CD4-positive, alpha-beta T cell treated with Interferon alpha-2 for 1 hour (primary cell): ENCODE data around the gene SMU1.
"Not testable (repeated sequence)": the region's sequence is repeated elsewhere in the genome, so short reads cannot be mapped to it uniquely, and the experiment has no call there.

Experiments used
- DNase-seq, 2 donors: peaks; one replicate each; pipeline ENCODE4 v3.0.0-alpha.2; 2020 to 2022

SMU1 gene

GRCh38 chr9:33104401-33104800 lies 27.9 kb upstream of the SMU1 start:
- no peak for DNase-seq

GRCh38 chr9:33103501-33104281 lies 27.2 kb upstream of the SMU1 start:
- DNase-seq = no peak

GRCh38 chr9:33102551-33103210 lies 26.2 kb upstream of the SMU1 start:
- no peak for DNase-seq

DNA sequence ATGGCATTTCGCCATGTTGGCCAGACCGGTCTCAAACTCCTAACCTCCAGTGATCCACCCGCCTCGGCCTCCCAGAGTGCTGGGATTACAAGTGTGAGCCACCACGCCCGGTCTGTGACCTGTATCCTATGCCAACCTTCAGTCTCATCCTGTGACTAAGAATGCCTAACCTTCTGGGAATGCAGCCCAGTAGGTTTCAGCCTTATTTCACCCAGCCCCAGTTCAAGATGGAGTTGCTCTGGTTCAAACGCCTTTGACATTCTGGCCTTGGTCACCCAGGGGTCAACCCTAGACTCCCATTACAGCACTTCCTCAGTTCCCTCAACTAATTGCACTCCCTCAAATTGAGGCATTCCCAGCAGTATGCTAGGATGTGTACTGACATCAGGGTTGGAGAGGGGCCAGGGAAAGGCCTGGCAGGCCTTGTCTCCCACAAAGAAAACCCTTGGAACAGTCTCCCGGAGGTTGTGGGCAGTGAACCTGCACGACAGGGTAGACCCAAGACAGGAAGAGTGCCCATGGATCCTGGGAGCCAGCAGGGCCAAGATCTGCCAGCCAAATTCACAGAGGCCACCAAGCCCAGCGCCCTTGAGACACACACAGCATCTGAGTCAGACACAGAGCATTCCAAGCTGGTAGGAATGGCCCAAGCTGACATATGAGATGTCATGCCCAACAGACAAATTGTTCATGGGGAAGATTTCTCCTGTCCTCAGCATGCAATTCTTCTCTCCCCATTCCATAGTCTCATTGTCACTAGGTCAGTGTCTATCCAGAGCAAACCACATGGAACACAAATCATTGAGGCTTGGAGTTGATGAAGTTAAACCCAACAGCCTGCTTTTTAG lies 24.9 kb upstream of the SMU1 start:
- DNase-seq = no peak

DNA sequence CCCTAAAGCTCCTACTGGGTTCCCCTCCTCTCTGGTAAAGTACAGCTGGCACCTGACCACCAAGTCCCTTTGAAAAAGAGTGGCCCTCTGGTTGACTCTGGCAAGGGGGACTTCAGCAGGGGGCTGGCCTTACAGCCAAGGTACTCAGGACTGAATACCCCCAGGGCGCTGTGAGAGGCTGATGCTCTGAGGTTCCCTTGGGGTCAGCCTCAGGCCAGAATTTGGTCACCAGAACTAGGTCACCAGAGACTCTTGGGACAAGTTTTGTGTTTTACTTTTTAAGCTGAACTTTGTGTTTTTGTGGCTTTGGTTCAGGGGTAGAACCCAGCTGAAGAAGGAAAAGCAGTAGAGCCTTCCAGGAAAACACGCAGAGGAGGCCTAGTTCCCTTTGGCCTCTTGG lies 23.3 kb upstream of the SMU1 start:
- DNase-seq = no peak

DNA sequence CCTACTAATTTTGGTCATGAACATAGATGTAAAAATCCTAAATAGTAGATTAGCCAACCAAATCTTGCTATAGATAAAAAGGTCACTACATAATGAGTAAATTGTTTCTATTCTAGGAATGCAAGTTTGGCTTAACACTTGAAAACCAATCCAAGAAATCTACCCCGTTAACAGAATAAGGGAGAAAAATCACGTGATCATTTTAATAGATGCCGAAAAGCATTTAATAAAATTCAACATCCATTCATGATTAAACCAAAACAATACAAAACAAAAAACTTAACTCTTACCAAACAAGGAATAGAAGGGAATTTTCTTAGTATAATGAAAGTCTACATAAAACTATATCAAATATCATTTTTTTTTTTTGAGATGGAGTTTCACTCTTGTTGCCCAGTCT lies 20.7 kb upstream of the SMU1 start:
- DNase-seq = no peak

DNA sequence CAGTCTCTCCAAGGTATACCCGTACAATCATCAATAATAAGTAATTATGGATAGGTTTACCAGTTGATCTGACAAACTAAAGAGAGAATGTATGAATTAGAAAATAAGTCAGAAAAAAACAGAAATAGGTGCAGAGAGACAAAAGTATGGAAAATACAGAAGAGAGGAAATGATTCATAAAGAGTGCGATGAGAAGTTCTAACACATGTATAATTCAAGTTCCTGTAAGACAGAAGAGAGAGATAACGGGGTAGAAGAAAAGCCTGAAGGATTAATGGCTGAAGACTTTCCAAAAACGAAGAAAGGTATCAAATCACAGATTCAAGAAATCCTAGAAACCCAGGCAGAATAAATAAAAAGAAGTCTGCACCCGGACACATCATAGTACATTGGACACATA lies 16.2 kb upstream of the SMU1 start:
- DNase-seq = no peak

DNA sequence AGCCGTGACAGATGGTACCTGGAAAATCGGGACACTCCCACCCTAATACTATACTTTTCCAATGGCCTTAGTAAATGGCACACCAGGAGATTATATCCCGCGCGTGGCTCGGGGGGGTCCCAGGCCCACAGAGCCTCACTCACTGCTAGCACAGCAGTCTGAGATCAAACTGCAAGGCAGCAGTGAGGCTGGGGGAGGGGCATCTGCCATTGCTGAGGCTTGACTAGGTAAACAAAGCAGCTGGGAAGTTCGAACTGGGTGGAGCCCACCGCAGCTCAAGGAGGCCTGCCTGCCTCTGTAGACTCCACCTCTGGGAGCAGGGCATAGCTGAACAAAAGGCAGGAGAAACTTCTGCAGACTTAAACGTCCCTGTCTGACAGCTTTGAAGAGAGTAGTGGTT lies 9.2 kb upstream of the SMU1 start:
- not testable (repeated sequence) for DNase-seq

DNA sequence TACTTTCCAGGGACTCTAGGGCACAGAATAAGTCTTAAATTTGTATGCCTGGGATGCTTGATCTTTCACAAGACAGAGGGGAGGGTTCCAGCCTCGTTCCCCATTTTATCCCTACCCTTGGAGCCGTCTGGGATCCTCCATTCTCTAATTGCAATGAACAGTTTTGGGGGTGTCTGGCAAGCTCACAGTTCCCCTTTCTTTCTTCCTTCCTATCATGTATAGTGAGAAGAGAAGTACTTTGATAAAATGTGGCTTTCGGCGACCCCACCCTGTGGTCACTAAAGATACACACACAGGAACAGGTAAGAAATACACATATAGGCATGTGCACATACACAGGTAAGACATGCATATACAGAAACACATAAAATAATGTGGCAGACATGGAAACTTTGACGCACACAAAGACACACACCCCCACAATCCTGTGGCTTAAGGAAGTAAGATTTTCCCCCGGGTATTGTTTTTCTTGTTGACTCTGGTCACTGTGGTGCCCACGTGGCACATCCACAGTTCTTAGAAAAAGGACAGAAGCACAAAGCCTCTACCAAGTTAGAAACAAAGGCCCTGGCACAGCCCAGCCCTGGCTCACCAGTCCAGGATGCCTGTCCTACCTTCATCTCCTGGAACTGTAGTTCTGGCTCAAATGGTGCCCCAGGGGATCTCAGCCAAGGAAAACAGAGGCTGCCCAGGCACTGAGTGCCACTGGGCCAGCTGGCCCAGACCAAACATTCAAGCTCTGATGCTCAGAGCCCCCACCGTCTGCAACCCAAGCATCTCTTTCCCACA lies 6.3 kb upstream of the SMU1 start:
- no peak for DNase-seq

DNA sequence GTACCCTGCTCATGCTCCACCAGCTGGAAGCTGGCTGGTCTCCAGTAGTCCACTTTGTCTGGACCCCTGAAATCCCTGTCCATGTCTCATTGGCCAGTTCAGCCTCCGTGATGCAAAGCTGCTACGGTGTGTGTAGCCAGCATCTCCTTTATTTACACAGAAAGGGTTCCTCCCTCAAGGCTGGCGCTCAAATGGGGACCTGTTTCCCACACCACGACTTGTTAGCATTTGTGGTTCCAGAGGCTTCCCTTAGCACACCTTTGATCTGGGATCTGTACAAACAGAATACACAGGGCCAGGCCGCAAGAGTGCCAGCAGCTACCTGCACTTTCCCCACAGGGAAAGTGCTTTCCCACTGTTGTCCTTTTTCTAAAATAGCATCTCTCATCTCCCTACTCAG lies 5.7 kb upstream of the SMU1 start:
- peak in 1 of 2 donors; percentile 33 for DNase-seq

DNA sequence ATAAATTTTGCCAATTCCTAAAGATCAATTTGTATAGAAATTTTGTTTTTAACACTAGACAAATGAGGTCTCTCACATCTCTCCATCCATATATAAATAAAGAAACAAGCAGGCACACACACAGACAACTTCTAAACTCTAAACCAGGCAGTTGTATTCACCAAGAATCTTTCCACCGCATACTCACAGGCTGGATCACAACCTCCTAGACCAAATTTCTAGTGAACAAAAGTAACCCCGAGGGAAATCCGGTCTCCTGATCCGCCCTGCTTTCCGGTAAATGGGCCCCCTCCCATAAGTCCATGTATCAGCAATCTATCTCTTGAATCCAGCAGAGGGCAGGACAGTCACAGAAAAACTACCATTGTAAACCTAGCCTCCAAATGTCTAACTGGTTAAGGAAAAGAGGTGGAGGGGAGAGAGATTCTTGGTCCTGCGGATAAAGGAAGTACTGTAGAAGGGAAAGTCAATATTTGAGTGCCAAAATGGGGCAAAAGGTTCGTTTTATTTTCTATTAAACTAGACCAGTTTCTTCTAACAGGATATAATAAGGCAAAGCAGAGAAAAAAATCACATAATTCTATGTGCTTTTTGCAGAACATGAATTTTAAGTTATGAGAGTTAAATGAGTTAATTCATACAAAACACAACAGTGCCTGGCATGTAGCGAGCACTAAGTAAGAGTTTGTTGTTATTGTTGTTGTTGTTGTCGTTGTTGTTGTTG lies 4.8 kb upstream of the SMU1 start:
- peak; percentile 86 to 91 for DNase-seq

DNA sequence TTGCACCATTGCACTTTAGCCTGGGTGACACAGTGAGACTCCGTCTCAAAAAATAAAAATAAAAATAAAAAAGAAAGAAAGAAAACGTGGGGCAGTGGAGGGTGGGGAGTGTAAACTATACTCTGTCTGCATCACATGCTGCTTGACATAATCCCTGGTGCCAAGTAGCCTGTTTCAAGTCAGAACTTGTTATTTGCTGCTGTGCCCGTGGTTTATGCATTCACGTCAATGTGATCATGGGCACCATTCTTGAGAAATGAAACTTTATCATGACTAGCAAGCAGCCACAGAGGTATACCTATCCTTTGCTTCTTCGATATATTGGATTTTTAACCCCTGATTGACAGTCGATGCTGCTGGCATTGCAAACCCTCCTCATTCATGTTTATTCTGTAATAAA lies 4.1 kb upstream of the SMU1 start:
- peak in 1 of 2 donors; percentile 30 for DNase-seq

DNA sequence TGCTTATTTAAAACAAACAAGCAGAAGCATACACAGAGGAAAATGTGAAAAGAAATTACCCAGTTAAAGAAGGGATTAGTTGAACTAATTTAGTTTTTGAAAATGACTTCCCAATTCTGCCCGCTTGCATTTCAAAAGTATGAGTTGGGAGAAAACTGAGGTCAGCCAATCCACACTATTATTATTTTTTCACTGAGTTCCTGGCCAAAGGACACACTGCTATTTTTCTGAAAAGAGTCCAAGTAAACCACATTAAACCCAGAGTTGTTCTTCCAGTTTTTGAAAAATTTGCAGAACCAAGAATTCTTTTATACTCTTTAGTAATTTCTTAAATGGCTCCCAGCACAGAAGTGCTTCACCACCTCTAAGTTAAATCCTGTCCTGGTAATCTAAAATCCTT lies 7.5 kb downstream of the SMU1 start:
- no peak for DNase-seq

DNA sequence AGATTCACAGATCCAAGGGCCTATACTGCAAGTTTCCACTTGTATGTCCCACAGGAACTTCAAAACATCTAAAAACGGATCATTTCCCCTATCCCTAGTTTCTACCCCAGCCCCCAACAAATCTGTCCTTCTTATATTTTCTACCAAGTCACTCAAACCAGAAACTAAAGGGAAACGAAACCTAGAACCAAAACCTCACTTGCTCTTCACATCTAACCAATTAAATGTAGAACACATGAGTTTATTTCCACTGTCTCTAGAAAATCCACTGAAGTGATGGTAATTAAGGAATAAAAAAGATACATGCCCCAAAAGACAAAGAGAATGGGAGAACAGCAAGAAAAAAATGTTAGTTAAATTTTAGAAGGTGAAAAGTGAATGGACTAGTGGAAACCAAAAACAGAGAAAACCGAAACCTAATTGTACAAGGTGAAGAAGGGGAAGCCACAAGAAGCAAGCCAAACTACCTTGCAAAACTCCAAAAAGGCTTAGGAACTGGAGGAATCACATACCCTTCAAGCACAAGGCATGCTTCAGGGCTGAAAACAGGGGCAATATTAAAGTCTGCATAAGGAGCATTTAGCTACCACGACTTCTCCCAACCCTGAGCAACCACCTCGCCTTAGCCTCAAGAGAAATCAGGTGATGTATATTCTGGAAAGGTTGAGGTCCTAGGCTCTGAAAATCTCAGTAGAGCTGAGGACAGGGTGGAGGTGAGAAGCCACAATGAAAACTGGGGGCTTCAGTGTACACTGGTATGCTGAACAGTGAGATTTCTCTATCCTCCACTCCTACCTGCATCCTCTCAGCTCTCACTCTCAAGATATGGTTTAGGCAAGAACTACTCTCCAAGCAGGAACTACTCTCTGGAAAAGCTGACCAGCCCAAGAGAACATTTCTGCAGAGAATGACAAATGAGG lies 11.1 kb downstream of the SMU1 start:
- DNase-seq = no peak

- no peak for DNase-seq
These were observed 25.3 kb downstream of the SMU1 start for GRCh38 chr9:33051144-33051543.

- DNase-seq = no peak
These were observed 26.7 kb downstream of the SMU1 start for GRCh38 chr9:33049680-33050361.

GRCh38 chr9:33048054-33048465 lies 28.4 kb downstream of the SMU1 start:
- no peak for DNase-seq

GRCh38 chr9:33046061-33046460 lies 30.4 kb downstream of the SMU1 start:
- DNase-seq = no peak

GRCh38 chr9:33044677-33045282 lies 31.7 kb downstream of the SMU1 start:
- no peak for DNase-seq

DNA sequence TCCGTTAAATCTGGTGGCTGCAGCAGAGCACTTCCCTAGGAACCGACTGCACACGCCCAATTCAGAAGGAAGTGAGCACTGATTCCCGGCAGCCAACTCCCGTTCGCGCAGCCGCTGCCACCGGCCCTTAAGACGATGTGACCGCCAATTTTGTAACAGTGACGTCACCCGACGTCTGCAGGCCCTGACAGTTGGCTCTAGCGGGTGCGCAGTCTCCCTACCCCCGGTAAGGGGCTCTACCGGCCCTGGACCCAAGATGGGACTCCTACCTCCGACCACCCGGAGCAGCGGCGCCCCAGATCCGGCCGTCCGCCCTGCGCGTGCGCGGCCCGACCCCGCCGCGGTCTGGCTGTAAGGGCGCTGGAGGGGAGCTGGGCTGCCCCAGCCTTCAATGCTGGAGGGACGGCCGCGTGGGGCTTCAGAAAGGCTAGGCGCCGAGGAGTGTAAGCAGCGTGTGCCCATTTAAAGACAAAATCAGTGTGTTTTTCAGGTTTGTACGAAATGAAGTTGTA lies 32.3 kb downstream of the SMU1 start:
- peak; percentile 83 to 86 for DNase-seq
